ENCODE results near the gene CRYGS. TPM values are rescaled to one million over a fixed set of nuclear protein-coding genes. Genes with fewer than 3 reads are reported as not detected.

CRYGS gene
- total RNA-seq, 1 experiment from 2014 or later = 0.31 TPM

DNA sequence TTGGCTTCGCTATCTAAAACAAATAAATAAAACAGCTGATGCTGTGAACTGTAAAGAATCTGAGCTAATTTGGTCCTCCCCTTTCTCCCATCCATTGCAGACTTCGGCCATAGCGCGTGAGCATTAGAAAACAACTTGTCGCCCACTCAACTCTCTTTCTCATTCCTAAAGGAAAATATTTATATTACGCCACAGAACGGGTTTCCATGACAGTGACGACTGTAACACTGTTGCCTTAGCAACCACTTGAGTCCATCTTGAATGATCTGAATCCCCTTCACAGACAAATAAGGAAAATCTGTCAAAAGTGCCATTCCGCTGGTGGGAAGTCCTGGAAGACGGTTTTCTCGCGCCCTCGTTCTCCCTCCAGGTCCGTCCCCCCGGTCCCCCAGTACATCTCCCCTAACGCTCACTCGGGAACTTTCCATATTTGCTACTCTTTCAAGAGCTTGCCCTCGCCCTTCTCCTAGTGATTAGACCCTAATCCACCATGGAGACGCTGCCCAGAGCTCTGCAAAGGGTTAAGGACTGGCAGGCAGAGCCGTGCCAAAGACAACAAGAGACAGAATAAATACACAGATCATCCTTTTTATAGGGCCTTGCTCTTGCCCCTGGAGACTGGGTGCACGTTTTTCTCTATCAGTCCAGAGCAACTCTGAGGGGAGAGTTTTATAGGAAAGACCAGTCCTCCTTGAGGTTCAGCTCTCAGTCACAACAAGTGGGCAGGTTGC lies 50.5 kb downstream of the CRYGS start:
- no peak for DNase-seq (ENCODE audit: low spot score)

DNA sequence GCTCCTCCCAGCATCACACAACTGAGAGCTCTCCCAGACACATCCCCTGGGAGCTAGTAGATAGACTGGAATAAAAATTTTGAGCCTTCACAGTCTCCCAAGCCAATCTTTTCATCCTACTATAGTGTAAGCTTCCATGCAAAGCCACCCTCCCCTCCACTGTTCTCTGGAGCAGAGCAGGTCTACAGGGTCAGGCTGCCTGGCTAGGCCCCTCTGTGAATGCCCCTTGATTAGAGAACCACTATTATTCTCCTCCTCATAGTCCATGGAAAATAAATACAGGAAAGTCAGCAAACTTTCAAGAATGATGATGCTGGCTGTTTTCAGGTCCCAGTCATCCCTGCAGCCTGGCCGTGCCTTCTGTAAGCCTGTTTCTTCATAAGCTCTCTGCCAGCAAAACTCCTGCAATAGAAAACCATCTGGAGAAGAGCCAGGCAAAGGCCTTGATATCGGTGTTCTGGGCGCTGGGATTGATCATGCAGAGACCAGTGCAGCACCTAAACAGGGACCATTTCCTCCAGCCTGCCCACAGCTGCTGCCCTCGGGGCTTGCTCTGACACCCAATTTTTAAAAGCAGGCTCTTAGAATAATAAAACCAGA lies 51.7 kb downstream of the CRYGS start:
- DNase-seq (ENCODE audit: low spot score) = no peak

DNA sequence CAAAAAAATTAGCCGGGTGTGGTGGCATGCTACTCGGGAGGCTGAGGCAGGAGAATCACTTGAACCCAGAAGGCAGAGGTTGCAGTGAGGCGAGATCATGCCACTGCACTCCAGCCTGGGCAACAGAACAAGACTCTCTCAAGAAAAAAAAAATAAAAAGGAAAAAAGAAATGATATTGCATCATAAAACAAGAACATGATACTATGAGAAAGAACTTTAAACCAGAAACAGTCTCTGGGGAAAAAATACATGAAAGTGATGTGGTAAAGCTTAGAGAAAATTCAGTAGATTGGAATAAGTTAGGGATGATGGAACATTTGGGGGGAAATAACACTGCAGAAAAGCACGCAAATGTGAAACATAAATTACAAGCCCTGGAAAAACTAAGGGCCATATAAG lies 54.7 kb downstream of the CRYGS start:
- DNase-seq (ENCODE audit: low spot score) = no peak

Other genes starting within 250 kb of the CRYGS start
- gene DGKG, start 182.1 kb downstream of the CRYGS start, total RNA-seq (2014; rRNA removed; shearing (Covaris generic)) = 10.1 and 12.0 TPM in 2 replicates
- gene TBCCD1, start 23.0 kb upstream of the CRYGS start, total RNA-seq (2014; rRNA removed; shearing (Covaris generic)) = 10.2 and 19.6 TPM in 2 replicates
- 175 and 202 TPM in 2 replicates for gene DNAJB11, start 26.3 kb upstream of the CRYGS start, total RNA-seq (2014; rRNA removed; shearing (Covaris generic))
- gene AHSG, start 68.7 kb upstream of the CRYGS start, total RNA-seq (2014; rRNA removed; shearing (Covaris generic)) = not detected in 2 replicates
- gene FETUB, start 96.0 kb upstream of the CRYGS start, total RNA-seq (2014; rRNA removed; shearing (Covaris generic)) = 0.45 TPM in 1 of 2 replicates, not detected in the other
- gene HRG, start 121.6 kb upstream of the CRYGS start, total RNA-seq (2014; rRNA removed; shearing (Covaris generic)) = not detected in 2 replicates
- not detected in 2 replicates for gene KNG1, start 173.0 kb upstream of the CRYGS start, total RNA-seq (2014; rRNA removed; shearing (Covaris generic))
- gene EIF4A2, start 239.2 kb upstream of the CRYGS start, total RNA-seq (2014; rRNA removed; shearing (Covaris generic)) = 384 and 473 TPM in 2 replicates